ENCODE results near the gene DKK1. TPM values are rescaled to one million over a fixed set of nuclear protein-coding genes. Genes with fewer than 3 reads are reported as not detected.

The DKK1 gene
- polyA plus RNA-seq, 3 donors: 34.8 to 39.0 (median 37.4) TPM

- peak; percentile 34 for DNase-seq
Measured at GRCh38 chr10:52313256-52313932, 687 bp upstream of the DKK1 start.

- DNase-seq: no peak
Measured at GRCh38 chr10:52314822-52315552, 906 bp downstream of the DKK1 start.

GRCh38 chr10:52316001-52316400, 1.9 kb downstream of the DKK1 start:
- DNase-seq: no peak

GRCh38 chr10:52316500-52316899, 2.4 kb downstream of the DKK1 start:
- no peak for DNase-seq

- DNase-seq: no peak
Measured at GRCh38 chr10:52318136-52318701, 4.1 kb downstream of the DKK1 start.

GRCh38 chr10:52318822-52319464, 4.9 kb downstream of the DKK1 start:
- no peak for DNase-seq

- DNase-seq: no peak
Measured at GRCh38 chr10:52319926-52320325, 5.8 kb downstream of the DKK1 start.

GRCh38 chr10:52322323-52322722, 8.2 kb downstream of the DKK1 start:
- no peak for DNase-seq

- DNase-seq: no peak
Measured at GRCh38 chr10:52322936-52323335, 8.9 kb downstream of the DKK1 start.

- DNase-seq: no peak
Measured at GRCh38 chr10:52326382-52326781, 12.3 kb downstream of the DKK1 start.

GRCh38 chr10:52331638-52332364, 17.7 kb downstream of the DKK1 start:
- DNase-seq: no peak

- no peak for DNase-seq
Measured at GRCh38 chr10:52332815-52333214, 18.7 kb downstream of the DKK1 start.

GRCh38 chr10:52334595-52334994, 20.5 kb downstream of the DKK1 start:
- DNase-seq: no peak

GRCh38 chr10:52335665-52336064, 21.6 kb downstream of the DKK1 start:
- no peak for DNase-seq

- DNase-seq: no peak
Measured at GRCh38 chr10:52337225-52337624, 23.1 kb downstream of the DKK1 start.

- no peak for DNase-seq
Measured at GRCh38 chr10:52343439-52343838, 29.4 kb downstream of the DKK1 start.

GRCh38 chr10:52346394-52347326, 32.6 kb downstream of the DKK1 start:
- DNase-seq: no peak

- no peak for DNase-seq
Measured at GRCh38 chr10:52347327-52347667, 33.2 kb downstream of the DKK1 start.

GRCh38 chr10:52348037-52348564, 34.0 kb downstream of the DKK1 start:
- DNase-seq: no peak

GRCh38 chr10:52351914-52352330, 37.8 kb downstream of the DKK1 start:
- DNase-seq: no peak

- DNase-seq: no peak
Measured at GRCh38 chr10:52353205-52353604, 39.1 kb downstream of the DKK1 start.
